IPS-18c (cell line): ENCODE measurements around the gene NHS.

Experiments
- H3K4me3 ChIP-seq: 2 replicates; pipeline ENCODE4 v1.7.0; 2013; ENCODE audit warnings: low read depth, mild to moderate bottlenecking, low read length, moderate library complexity; ENCODE audit not compliant: insufficient read depth
- H3K9me3 ChIP-seq: one replicate; pipeline ENCODE4 v1.6.1; 2013; ENCODE audit warnings: mild to moderate bottlenecking, low read length, moderate library complexity; ENCODE audit not compliant: control insufficient read depth, insufficient read depth

Gene NHS

DNA sequence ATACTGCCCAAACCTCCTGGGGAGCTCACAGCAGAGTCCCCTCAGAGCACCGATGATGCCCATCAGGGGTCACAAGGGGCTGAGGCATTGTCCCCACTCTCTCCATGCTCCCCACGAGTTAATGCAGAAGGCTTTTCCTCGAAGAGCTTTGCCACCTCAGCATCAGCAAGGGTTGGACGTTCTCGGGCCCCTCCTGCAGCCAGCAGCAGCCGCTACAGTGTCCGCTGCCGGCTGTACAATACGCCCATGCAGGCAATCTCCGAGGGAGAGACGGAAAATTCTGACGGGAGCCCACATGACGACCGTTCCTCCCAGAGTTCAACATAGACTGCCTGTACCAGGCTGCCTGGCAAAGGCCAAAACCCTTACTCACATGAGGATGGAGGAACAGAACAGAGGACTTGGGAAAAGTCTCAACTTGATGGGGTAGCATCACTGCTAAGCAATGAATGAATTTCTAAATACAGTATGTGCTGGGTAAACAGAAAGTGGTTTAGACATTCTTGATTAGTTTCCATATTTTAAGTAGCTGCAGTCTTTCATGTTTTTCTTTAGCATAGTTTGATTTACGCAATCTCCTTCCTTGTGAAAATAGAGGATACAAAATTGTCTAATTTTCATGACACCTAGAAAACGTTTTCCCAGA is 357.3 kb downstream of the NHS start:
- no peak overlapping the region for H3K4me3 ChIP-seq
- no peaks in the 10 kb centered on the region for H3K9me3 ChIP-seq

- H3K9me3 ChIP-seq, result no peaks in the 10 kb centered on the region
- no peak overlapping the region for H3K4me3 ChIP-seq
These were observed 360.4 kb downstream of the NHS start for GRCh38 chrX:17735406-17735805.

- peak overlapping the region; percentile 31; the same call in 1 of the 2 replicates for H3K4me3 ChIP-seq
- H3K9me3 ChIP-seq, result no peaks in the 10 kb centered on the region
These were observed 361.5 kb downstream of the NHS start for GRCh38 chrX:17736478-17736855.

DNA sequence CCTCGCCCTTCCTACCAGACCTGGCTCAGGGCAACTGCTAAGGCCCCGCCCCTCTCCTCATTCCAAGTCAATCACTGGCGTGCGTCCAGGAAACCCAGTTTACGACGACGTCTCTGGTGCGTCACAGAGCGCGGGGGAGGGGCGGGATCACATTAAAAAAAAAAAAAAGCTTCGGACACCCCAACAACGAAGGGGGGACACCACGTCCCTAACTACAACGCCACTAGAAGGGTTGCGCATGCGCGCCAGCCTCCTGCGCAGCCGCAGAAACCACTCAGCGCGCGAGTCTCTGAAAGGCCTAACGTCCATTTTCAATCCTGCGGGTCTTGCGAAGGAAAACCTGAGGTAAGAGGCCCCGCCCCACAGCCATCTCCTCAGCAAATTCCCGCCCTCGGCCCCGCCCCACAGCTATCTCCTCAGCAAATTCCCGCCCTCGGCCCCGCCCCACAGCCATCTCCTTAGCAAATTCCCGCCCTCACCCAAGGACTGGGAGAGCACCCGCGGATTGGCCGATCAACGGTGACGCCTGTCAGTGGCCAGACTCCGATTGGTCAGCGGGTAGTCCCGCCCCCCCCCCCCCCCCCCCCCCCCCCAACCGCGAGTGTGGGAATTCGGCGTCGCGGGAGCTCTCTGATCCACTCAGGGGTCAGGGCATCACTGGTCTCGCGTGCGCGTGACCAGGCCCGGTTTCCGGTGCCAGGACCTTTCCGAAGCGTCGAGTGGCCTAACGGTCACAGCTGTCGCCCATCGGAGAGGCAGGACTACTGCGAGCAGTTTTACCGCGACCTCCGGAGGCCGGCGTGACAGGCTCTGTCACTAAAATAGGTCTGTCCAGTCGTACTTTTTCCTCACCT is 362.1 kb downstream of the NHS start, which contains the start of gene SCML1:
SCML1 (plus strand) TSS at position 638 of the 854 bp plus-strand sequence. CDS start 6,694 bp downstream, outside the sequence.
- H3K9me3 ChIP-seq, result no peaks in the 10 kb centered on the region
- H3K4me3 ChIP-seq, result peak within 1 kb of the TSS; percentile 54

DNA sequence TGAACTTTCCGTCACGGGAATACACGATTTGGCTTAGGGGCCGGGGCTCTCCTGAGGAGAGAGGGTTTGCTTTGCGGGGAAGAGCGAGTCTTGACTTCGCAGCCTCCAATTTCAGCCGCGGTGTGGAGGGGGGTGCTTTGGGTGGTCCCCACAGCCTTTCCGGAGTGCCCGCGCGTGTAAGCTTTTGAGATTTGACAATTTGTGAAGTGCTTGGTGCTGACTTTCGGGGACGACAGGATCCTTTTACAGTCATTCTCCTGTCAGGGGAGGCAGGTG is 362.6 kb downstream of the NHS start:
- H3K9me3 ChIP-seq, result no peaks in the 10 kb centered on the region
- peak overlapping the region; percentile 54 for H3K4me3 ChIP-seq

GRCh38 chrX:17737986-17738713 is 363.1 kb downstream of the NHS start:
- Histone ChIP-seq H3K9me3 (no peaks in the 10 kb centered on the region), H3K4me3 (peak overlapping the region; percentile 54)

DNA sequence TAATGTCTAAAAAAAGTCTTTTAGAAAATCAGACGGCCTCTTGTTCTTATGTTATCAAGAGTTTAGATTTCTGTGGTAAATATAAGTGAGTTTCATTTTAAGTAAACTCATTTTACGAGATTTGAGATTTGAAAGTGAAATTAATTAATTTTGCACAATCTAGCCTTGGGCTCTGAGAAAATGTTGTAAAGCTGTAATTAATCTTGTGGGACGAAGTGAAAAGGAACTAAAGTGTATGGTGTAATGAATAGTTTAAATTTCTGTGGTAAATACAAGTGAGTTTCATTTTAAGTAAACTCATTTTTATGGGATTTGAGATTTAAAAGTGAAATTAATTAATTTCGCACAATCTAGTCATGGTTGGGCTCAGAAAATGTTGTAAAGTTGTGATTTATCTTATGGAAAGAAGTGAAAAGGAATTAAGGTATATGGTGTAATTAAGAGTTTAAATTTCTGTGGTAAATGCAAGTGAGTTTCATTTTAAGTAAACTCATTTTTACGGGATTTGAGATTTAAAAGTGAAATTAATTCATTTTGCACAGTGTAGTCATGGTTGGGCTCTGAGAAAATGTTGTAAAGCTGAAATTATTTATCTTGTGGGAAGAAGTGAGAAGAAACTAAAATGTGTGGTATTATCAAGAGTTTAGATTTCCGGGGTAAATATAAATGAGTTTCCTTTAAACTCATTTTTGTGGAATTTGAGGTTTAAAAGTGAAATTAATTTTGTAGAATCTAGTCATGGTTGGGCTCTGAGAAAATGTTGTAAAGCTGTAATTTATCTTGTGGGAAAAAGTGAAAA is 363.9 kb downstream of the NHS start:
- H3K9me3 ChIP-seq, result no peaks in the 10 kb centered on the region
- H3K4me3 ChIP-seq, result no peak overlapping the region; the same call in 1 of the 2 replicates

- no peaks in the 10 kb centered on the region for H3K9me3 ChIP-seq
- H3K4me3 ChIP-seq, result no peak overlapping the region
These were observed 365.4 kb downstream of the NHS start for GRCh38 chrX:17740137-17741122.

- H3K9me3 ChIP-seq, result no peaks in the 10 kb centered on the region
- no peak overlapping the region for H3K4me3 ChIP-seq
These were observed 366.1 kb downstream of the NHS start for GRCh38 chrX:17741123-17741511.

DNA sequence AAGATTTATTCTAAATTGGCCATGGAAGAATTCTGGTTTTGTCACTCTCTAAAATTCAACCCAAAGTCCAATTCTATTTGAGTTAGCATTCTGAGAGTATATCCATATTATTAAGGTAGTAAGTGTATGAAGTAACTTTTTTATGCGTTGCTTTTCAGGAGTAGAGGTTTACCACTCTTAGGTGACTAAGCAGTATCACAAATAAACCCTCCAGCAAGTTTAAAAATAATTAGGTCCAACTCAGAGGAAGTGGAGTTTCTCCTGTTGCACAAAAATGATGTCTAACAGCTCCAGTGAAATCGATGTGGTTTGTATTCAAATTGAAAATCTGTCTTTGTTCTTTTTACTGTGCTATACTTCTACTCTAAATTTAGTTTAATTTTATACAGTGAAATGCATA is 368.9 kb downstream of the NHS start:
- H3K9me3 ChIP-seq, result no peaks in the 10 kb centered on the region
- no peak overlapping the region for H3K4me3 ChIP-seq

DNA sequence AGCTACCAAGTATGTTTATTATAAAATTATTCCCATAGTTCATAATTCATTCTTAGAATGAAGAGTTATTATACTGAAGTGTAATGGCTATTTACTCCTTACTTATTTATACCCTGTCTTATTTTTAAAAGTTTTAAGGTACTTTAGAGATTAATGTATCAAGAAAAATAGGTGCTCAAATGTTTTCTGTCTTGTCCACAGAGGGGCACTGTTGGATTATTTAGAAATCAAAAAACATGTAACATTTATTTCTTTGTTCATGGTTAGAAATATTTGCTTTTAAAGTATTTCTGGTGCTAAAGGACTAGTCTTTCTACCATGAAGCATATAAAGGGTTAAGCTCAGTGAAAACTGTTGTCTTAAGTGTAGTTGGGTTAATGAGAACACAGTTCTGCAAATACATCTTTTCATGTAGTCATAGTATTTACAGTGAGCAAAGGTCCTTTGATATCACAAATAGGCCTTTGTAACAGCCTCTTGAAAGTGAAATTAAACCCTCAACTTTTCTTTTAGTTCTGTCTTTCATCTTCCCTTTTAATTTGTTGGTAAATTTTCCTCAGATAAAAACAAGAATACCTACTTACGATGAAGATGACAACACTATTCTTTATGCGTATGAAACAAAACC is 370.0 kb downstream of the NHS start:
- Histone ChIP-seq H3K9me3 (no peaks in the 10 kb centered on the region), H3K4me3 (no peak overlapping the region)

DNA sequence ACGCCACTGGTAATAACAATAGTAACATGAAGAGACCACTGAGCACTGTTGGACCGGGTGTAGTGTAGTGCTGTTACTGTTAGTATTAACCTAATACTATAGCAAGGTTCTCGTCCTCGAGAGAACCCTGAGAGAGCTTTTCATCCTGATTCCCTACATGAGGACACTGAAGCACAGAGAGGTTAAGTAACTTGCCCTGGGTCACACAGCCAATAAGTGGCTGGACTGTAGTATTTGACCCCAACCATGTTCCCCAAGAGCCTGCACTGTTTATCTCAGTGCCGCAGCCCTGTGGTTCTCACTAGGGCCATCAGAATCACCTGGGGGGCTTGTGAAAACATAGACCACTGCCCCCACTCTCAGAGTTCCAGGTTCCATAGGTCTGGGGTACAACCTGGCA is 372.7 kb downstream of the NHS start:
- H3K9me3 ChIP-seq, result no peaks in the 10 kb centered on the region
- no peak overlapping the region for H3K4me3 ChIP-seq

DNA sequence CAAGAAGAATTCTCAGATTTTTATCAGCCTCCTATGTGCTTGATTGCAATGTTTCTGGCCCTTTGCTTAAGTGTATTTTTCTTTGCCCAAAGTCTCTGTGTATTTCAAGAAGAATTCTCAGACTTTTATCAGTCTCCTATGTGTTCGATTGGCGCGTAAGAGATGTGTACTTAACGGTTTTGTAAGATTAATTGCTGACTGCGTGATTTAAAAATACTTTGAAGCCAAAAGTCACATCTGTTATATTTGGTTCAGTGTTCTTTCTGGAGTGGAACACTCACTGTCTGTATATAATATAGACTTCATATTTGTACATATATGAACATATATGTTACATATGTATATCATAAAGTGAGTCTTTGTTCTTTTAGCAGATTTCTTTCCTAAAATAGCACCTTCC is 373.7 kb downstream of the NHS start:
- H3K9me3 ChIP-seq, result no peaks in the 10 kb centered on the region
- H3K4me3 ChIP-seq, result no peak overlapping the region

- Histone ChIP-seq H3K4me3 (no peak overlapping the region), H3K9me3 (no peaks in the 10 kb centered on the region)
These were observed 375.4 kb downstream of the NHS start for GRCh38 chrX:17750436-17750835.

DNA sequence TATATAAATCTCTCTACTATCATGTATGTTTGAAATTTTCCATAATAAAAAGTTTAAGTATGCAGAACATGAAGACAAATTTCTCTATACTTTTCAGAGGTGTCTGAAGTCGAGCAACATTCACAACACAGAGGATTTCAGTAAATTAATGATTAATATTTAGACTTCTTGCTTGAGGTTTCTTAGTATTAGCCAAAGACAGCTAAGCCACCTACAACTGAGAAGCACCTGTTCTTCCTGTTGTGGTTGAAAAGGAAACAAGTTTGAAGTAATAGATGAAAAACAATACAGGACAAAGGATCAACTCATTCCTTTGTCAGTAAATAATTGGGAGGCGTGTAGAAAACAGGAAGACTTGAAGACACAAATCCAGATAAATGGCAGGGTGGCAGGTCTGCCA is 383.4 kb downstream of the NHS start:
- Histone ChIP-seq H3K9me3 (no peaks in the 10 kb centered on the region), H3K4me3 (no peak overlapping the region)

DNA sequence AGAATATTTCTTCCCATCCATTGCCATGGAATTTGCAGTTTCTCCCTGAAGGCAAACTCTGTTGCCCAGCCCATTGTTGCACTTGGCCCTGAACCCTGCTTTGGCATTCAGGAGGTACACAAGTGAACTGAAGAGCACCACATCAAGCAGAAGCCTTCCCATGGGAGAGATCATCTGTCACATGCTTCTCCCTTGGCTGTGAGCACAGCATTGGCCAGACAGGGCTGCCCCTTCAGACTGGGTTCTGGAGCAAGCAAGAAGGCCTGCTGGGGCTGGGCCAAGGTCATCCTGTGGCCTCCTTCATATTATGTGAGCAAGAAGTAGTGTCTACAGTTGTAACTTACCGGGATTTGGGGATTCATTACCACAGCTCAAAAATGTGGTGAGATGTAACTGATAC is 385.0 kb downstream of the NHS start:
- no peaks in the 10 kb centered on the region for H3K9me3 ChIP-seq
- H3K4me3 ChIP-seq, result no peak overlapping the region
